Mammary epithelial cell (primary cell): ENCODE results near the gene OR1S2.

Experiments
- CTCF ChIP-seq, 2 donors: IDR thresholded peaks in 1 of 2; conservative IDR thresholded peaks in 1 of 2; 2 replicates each; pipeline ENCODE4 v1.5.1; 2011 to 2012; ENCODE audit warnings: inconsistent platforms in 2 of 2, low read length in 2 of 2, mild to moderate bottlenecking in 2 of 2, control low read depth in 1 of 2, low read depth in 1 of 2; ENCODE audit not compliant: insufficient read depth in 1 of 2; ENCODE audit errors: extremely low read depth in 1 of 2
- EZH2 ChIP-seq: IDR thresholded peaks from 2 replicates; pipeline ENCODE4 v1.6.1; 2012; ENCODE audit warnings: low read length, inconsistent platforms, borderline replicate concordance

- TF ChIP-seq CTCF (conservative IDR thresholded peaks at IDR 0.05 in 1 of 2, IDR thresholded peaks at IDR 0.05 in 1 of 2; ENCODE audit: extremely low read depth in 1 of 2, insufficient read depth in 1 of 2, low read depth in 1 of 2, low read length in 2 of 2) (no peak), EZH2 (no peak)
Measured at GRCh38 chr11:58186938-58187337, 17.0 kb downstream of the OR1S2 start.
